Stimulated activated CD8-positive, alpha-beta memory T cell treated with anti-CD3 and anti-CD28 coated beads, Interleukin-12 subunit alpha, Interleukin-12 subunit beta, amount 100 ng/mL, for 1 hour (primary cell): Measurements from ENCODE around the gene RPS10.

Experiments used
- DNase-seq: peaks from one replicate; pipeline ENCODE4 v3.0.0-alpha.2; 2020; ENCODE audit warnings: low read depth

The RPS10 gene

DNA sequence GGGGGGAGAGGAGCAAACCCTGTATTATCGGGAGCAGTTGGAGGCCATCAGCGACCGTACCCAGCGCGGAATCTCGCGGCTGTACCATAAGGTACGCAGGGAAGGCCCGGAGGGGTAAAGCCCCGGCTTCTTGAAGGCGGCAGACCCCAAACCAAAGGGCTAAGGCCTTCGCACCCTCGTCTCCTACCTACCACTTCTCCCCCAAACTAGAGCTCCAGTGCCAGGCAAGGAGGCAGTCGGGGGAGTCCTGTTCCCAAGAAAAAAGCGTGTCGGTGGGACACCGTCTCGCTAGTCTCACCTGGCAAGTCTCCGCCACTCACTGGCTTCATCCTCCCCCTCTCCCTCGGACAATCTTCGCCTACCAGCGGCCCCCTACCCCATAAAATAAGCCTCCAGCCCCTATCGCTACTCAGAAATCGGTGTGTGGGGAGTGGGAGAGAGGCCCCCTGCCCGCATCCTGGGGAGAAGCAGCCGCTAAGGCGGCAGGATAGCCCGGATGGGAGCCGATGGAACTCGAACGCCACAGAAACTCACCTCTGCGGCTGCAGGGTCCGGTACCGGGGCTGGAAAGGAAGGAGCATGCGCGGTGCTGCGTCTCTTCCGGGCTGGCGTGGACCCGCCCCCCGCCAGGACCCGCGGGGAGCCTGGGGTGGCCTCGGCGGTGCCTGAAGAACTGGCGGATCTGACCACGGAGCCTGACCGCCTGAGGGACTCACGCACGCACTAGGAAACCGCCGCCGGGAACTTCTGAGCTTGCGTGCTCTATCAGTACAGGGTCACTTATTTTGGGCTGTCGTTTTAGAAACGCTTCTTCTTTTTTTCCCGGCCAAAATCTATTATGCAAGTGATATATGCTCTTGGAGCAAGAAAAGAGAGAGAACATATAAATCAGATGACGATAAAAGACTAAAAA lies at the start of gene RPS10:
RPS10 (minus strand) TSS at position 572 of the 913 bp plus-strand sequence. CDS start 848 bp downstream, outside the sequence.
- DNase-seq = peak; percentile 80

- no peak for DNase-seq
Measured at GRCh38 chr6:34475238-34475682, 49.4 kb upstream of the RPS10 start.

- no peak for DNase-seq
Measured at GRCh38 chr6:34474754-34475153, 48.9 kb upstream of the RPS10 start.

GRCh38 chr6:34473967-34474366 lies 48.1 kb upstream of the RPS10 start:
- DNase-seq = no peak

DNA sequence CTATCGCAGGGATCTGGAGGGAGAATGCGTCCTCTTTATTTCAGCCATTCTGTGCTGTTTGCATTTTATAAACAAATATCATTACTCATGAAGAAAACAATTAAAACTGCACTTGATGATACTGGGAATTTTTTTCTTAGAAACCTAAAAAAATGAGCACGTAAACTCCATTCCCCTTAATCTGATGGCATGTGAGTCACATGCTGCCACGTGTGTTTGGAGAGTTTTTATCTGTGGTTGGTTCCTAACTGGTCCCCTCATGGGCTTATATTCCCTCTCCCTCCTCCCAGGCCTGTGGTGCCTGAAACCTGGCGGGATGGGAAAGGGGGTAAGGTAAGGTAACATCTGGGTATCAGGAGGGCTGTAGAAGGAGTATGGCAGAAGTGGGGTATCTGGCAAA lies 46.6 kb upstream of the RPS10 start:
- no peak for DNase-seq

DNA sequence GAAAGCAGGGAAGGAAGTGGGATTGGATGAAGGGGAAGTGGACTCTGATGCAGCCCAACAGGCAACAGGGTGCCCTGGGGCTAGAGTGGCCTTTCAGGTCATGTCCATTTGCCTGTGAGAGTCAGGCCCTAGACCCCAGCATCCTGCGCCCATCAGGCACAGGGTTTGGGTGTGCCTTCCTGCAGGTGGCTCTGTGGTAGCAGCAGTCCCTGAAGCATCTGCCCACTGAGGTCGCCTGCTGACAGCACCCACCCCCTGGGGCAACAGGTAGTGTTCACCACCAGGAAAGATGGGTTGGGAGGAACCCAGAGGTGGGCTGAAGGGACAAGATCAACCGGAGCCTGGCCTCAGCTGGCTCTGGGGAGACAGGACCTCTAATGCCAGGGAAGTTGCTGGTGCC lies 43.6 kb upstream of the RPS10 start:
- no peak for DNase-seq

GRCh38 chr6:34468378-34468892 lies 42.6 kb upstream of the RPS10 start:
- DNase-seq = no peak

DNA sequence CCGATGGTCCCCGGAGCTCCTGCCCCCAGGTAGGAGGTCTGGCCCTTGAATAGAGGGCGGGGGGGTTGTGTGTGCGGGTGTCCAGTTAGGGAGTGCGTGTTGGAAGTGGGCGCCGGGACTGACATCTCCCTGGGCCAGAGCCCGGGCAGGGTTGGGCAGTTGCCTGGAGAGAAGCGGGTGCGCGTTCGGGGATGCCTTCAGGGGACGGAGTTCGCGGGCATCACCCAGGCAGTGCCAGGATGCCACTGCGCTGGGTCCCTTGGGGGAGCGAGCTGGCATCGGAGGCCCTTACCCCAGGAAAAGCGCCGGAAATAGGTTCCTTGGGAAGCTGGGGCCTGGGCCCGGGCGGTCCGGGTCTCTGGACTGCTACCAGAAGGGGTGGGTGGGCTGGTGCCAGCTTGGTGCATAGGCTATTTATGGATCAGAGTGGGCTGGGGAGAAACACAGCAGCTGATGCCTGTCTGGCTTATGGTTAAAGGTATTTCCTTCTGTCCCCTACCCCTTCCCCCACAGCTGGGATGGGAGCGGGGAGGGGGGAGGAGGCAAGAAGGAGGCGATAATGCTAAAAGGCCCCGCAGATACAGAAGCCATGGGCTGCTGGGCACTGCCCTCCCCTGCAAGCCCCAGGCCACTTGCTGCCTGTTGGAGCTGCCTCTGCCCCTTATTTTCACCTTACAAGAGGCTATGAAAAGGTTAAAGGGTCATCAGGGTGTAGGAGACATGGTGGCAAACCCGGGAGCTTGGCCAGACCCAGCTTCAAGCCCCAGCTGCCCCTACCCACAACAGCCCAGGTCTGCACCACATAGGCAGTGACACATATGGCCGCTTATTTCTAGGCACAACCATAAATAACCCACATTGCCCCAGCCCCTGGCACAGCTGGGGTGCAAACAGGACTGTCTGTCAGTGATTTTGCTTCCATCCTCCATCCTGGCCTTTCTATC lies 40.6 kb upstream of the RPS10 start:
- no peak for DNase-seq

GRCh38 chr6:34465531-34466241 lies 39.8 kb upstream of the RPS10 start, which contains the start of gene PACSIN1:
PACSIN1 (plus strand) TSS chr6:34466076; CDS start chr6:34526306, 60,230 bp downstream.
- no peak for DNase-seq

GRCh38 chr6:34463849-34464248 lies 38.0 kb upstream of the RPS10 start:
- DNase-seq = no peak

DNA sequence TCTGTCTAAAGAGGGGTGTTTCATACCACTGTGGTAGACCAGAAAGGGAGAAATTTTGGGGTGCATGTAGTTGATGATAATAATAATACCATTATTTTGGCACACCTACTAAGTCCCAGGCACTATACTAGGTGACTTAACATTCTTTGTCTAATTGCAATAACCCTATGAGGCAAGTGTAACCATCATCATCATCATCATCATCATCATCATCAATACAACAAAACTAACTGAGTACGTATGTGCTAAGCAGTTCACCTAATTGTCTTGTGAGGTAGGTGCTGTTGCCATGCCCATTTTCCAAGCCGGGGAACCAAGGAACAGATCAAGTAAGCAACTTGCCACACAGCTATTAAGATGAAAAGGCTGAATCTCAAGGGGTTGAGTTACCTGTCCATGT lies 37.4 kb upstream of the RPS10 start:
- no peak for DNase-seq

DNA sequence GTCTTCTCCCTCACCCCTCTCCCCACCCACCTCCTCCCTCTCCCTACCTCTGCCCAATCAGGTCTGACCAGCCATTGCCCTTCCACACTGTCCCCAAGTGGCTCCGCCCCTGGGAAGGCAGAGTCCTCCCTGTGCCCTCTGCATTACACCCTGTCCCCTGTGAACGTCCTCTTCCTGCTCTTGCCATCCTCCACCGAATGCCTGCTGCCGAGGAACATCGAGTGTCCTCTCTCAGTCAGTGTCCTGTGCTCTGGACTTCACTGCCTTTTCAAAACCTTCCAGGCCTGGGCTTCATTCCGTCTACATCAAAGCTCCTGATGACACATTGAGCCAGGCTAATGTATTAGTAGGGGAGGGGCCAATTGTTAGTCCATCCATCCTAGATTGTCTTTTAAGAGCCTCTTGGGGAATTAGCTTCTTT lies 36.7 kb upstream of the RPS10 start:
- no peak for DNase-seq

DNA sequence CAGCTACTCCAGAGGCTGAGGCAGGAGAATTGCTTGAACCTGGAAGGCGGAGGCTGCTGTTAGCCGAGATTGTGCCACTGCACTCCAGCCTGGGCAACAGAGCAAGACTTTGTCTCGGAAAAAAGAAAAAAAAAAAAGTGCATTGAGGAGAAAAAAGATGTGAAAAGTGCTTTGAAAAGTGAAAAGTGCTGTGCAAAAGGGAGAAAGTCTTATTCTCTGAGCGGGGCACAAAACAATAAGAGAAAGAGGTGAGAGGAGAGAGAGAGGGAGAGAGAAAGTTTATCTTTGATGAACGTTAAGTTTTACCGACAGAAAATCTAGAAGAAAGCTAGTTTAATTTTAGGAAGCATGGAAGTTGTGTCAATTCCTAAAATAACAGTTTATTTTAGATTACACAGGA lies 36.1 kb upstream of the RPS10 start:
- DNase-seq = no peak

- no peak for DNase-seq
Measured at GRCh38 chr6:34460796-34461507, 35.1 kb upstream of the RPS10 start.

DNA sequence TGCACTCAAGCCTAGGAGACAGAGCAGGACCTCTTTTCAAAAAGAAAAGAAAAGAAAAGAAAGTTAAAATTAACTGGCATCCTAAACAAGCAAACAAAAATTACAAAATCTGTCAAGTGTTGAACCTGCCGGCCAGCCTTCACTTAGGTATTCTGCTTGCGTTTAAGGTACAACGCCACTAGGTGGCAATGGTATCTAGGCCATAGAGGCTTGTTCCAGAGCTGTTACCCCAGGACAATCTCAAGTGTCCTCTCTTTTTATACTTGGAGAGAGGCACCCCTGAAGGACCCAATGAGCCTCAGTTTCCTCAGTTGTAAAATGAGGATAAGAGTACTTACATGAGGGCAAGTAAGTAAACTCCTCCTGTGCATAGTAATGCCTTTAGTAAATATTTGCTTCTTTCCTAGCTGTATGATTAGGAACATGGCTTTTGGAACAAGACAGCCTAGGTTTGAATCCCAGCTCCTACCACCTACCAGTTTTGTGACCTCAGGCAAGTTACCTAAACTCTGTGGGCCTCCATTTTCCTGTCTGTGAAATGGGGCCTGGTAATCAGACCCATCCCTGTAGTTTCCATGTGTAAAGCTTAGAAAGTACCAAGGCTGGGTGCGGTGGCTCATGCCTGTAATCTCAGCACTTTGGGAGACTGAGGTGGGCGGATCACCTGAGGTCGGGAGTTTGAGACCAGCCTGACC lies 34.2 kb upstream of the RPS10 start:
- DNase-seq = peak; percentile 36

GRCh38 chr6:34457742-34458735 lies 32.2 kb upstream of the RPS10 start:
- no peak for DNase-seq

DNA sequence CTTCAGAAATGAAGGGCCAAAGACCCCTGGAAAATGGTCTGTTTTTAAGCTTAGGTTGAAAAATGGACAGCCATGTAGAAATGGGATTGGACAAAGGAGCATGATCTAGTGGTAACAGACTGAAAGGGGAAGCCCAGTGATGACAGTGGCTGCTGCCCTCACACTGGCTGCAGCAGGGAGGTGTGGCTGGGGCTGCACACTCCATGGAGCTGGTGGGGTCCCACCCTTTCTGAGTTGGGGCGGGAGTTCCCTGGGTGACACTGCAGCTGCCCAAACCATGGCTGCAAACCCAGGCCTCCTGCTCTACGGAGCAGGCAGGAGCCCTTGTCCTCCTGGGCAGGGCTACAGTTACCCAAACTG lies 31.5 kb upstream of the RPS10 start:
- DNase-seq = no peak

- no peak for DNase-seq
Measured at GRCh38 chr6:34455831-34456230, 30.0 kb upstream of the RPS10 start.

GRCh38 chr6:34451192-34451591 lies 25.3 kb upstream of the RPS10 start:
- DNase-seq = no peak
